KMS-11 (cell line): ENCODE measurements around the gene SRRM2.

Experiments used
- H2AFZ ChIP-seq: fragments of 200-600 bp; sonication (generic); 2 replicates; pipeline ENCODE4 v1.6.1; 2016; ENCODE audit warnings: antibody characterized with exemption, mixed run types, low read depth
- H3K27ac ChIP-seq: fragments of 200-600 bp; sonication (generic); 2 replicates; pipeline ENCODE4 v1.6.1; 2016; ENCODE audit warnings: mild to moderate bottlenecking, mixed run types
- H3K27me3 ChIP-seq: fragments of 200-600 bp; sonication (generic); 2 replicates; pipeline ENCODE4 v1.6.1; 2017; ENCODE audit warnings: mild to moderate bottlenecking, low read depth, mixed run types, moderate library complexity; ENCODE audit not compliant: insufficient read depth
- H3K36me3 ChIP-seq: fragments of 200-600 bp; sonication (generic); 2 replicates; pipeline ENCODE4 v1.6.1; 2017; ENCODE audit warnings: mild to moderate bottlenecking, mixed run types; ENCODE audit not compliant: insufficient read depth
- H3K4me1 ChIP-seq: fragments of 200-600 bp; sonication (generic); 2 replicates; pipeline ENCODE4 v1.6.1; 2016; ENCODE audit warnings: mild to moderate bottlenecking, low read depth, mixed run types; ENCODE audit not compliant: poor library complexity, severe bottlenecking
- H3K4me2 ChIP-seq: fragments of 200-600 bp; sonication (generic); 2 replicates; pipeline ENCODE4 v1.7.0; 2016; ENCODE audit warnings: mild to moderate bottlenecking, mixed run types
- H3K4me3 ChIP-seq: fragments of 200-600 bp; sonication (generic); IDR thresholded peaks from 2 replicates; pipeline ENCODE4 v1.6.1; 2017; ENCODE audit warnings: low read depth, low read length, mixed read lengths; ENCODE audit not compliant: insufficient read depth
- H3K79me2 ChIP-seq: fragments of 200-600 bp; sonication (generic); 2 replicates; pipeline ENCODE4 v1.6.1; 2016; ENCODE audit warnings: low read depth, mixed run types; ENCODE audit not compliant: insufficient read depth
- H3K9ac ChIP-seq: fragments of 200-600 bp; sonication (generic); 2 replicates; pipeline ENCODE4 v1.6.1; 2016; ENCODE audit warnings: mild to moderate bottlenecking, mixed run types
- H4K20me1 ChIP-seq: fragments of 200-600 bp; sonication (generic); 2 replicates; pipeline ENCODE4 v1.6.1; 2016; ENCODE audit warnings: mild to moderate bottlenecking, mixed run types; ENCODE audit not compliant: insufficient read depth
- TF ChIP-seq, protein P1 (sequence below): fragments of 200-600 bp; sonication (generic); conservative IDR thresholded peaks from 2 replicates; pipeline ENCODE4 v1.6.1; 2017; ENCODE audit warnings: low read depth, mild to moderate bottlenecking, antibody characterized with exemption, low read length, moderate library complexity, mixed read lengths

The SRRM2 gene

DNA sequence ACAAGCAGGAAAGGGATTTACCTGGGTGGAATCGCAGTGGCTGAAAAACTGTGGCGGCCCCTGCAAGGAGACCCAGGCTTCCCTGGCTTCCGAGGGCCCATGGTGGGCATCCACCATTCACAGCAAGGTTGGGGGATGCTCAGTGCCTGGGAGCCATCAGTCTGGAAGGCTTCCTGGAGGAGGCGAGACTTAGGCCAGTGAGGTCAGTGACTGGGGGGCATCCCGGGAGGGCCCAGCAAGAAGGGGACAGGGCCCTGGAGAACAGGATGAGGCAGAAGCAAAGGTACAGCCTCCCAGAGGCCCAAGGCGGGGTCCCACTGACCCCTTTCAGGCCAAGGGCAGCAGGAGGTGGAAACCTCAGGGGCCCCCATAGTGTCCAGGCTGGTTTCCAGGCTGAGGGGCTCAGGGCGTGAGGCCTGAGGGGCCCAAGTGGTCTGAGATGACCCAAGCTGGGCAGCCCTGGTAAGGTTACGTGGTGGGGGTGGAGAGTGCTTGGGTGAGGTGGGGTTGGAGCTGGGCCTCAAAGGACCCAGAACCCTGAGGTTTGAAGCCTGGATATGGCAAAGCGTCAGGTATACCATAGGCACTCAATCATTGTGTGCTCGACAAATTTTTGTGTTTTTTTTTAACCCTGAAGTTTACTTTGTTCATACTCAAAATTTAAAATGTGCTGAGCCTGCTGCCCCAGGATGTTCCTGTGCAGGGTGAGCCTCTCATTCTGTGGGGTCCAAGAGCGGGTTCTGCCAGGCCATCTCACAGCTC lies 15.8 kb upstream of the SRRM2 start:
- no peak overlapping the region for H3K4me2 ChIP-seq
- H4K20me1 ChIP-seq = no peaks in the 10 kb centered on the region
- no peak overlapping the region for H3K4me3 ChIP-seq
- TF ChIP-seq, protein P1, sequence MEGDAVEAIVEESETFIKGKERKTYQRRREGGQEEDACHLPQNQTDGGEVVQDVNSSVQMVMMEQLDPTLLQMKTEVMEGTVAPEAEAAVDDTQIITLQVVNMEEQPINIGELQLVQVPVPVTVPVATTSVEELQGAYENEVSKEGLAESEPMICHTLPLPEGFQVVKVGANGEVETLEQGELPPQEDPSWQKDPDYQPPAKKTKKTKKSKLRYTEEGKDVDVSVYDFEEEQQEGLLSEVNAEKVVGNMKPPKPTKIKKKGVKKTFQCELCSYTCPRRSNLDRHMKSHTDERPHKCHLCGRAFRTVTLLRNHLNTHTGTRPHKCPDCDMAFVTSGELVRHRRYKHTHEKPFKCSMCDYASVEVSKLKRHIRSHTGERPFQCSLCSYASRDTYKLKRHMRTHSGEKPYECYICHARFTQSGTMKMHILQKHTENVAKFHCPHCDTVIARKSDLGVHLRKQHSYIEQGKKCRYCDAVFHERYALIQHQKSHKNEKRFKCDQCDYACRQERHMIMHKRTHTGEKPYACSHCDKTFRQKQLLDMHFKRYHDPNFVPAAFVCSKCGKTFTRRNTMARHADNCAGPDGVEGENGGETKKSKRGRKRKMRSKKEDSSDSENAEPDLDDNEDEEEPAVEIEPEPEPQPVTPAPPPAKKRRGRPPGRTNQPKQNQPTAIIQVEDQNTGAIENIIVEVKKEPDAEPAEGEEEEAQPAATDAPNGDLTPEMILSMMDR = no peak
- no peaks in the 10 kb centered on the region for H3K36me3 ChIP-seq
- no peaks in the 10 kb centered on the region; the same call in 1 of the 2 replicates for H3K27me3 ChIP-seq
- H2AFZ ChIP-seq = no peak overlapping the region
- H3K4me1 ChIP-seq = no peaks in the 10 kb centered on the region
- no peak overlapping the region for H3K27ac ChIP-seq
- no peak overlapping the region for H3K9ac ChIP-seq
- H3K79me2 ChIP-seq = no peaks in the 10 kb centered on the region

DNA sequence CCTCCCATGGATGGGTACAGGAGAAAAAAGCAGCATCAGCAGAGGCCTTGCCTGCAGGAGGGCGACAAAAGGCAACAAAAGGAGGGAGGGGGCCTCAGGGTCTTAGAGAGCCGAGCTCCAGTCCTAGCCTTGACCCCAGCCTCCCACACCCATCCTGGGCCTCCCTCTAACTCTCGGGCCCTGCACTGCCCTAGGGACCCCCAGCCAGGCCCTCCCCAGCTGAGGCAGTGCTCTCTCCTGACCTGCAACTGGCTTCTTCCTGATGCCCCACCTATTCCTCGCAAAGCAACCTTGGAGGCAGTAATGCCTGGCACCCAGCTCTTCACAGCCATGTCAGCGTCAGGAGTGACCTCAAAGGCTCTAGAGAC lies 15.2 kb upstream of the SRRM2 start:
- Histone ChIP-seq H3K4me2 (no peak overlapping the region), H3K9ac (no peak overlapping the region), H4K20me1 (no peaks in the 10 kb centered on the region), H3K27ac (no peak overlapping the region), H3K36me3 (no peaks in the 10 kb centered on the region), H3K4me1 (no peaks in the 10 kb centered on the region), H3K4me3 (no peak overlapping the region), H3K27me3 (no peaks in the 10 kb centered on the region; the same call in 1 of the 2 replicates), H3K79me2 (no peaks in the 10 kb centered on the region), H2AFZ (no peak overlapping the region)
- TF ChIP-seq, protein P1 = no peak

DNA sequence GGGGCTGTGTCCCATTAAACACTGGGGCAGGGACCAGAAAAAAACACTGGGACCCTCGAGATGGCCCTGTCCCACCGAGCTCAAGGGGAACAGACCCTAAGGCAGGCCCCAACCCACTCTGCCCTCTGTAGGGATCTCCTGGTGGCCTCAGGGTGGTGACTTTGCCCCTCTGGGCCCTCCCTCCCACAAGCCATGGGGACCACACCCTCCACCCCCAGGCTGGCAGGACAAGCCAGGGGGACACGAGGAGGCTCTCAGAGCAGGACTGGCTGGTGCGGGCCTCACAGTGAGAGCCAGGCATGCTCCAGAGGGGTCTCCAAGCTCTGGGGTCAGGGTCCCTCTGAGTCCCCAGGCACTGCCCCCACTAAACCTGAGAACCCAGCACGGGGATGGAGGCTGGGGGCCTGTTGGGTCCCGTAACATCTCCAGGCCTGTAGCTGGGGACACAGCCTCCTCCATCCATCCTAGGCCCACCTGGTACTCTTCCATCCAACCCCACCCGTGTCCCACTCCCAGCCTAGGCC lies 14.5 kb upstream of the SRRM2 start:
- H3K4me1 ChIP-seq = no peaks in the 10 kb centered on the region
- H3K36me3 ChIP-seq = no peaks in the 10 kb centered on the region
- H3K9ac ChIP-seq = no peak overlapping the region
- H3K4me3 ChIP-seq = no peak overlapping the region
- no peak overlapping the region for H2AFZ ChIP-seq
- H3K79me2 ChIP-seq = no peaks in the 10 kb centered on the region
- no peak overlapping the region for H3K4me2 ChIP-seq
- no peaks in the 10 kb centered on the region for H3K27me3 ChIP-seq
- no peaks in the 10 kb centered on the region for H4K20me1 ChIP-seq
- TF ChIP-seq, protein P1 = no peak
- H3K27ac ChIP-seq = no peak overlapping the region

DNA sequence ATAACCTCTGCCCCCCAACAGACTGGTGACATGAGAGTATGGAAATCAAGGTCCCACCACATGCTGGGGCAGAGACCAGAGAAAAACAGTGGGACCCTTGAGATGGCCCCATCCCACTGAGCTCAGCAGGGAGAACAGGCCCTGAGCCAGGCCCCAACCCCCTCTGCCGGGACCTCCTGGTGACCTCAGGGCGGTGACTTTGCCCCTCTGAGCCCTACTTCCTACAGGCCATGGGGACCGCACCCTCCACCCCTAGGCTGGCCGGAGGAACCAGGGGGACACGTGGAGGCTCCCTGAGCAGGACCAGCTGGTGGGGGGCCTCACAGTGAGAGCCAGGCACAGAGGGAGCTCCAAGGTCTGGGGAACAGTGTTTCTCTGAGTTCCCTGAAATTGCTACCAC lies 13.8 kb upstream of the SRRM2 start:
- Histone ChIP-seq H3K9ac (no peak overlapping the region), H3K27ac (no peak overlapping the region), H3K79me2 (no peaks in the 10 kb centered on the region), H3K4me3 (no peak overlapping the region), H4K20me1 (no peaks in the 10 kb centered on the region), H3K27me3 (no peaks in the 10 kb centered on the region), H3K36me3 (no peaks in the 10 kb centered on the region), H3K4me1 (no peaks in the 10 kb centered on the region), H2AFZ (no peak overlapping the region), H3K4me2 (no peak overlapping the region)
- TF ChIP-seq, protein P1 = no peak
